HG03060 (cell line): Measurements from ENCODE around the gene PLEKHG5.

Source experiments
- ATAC-seq: cut with Tn5 transposase; IDR thresholded peaks from one replicate; pipeline ENCODE4 v1.9.1; 2021; ENCODE audit warnings: low read depth, moderate number of reproducible peaks; ENCODE audit not compliant: unreplicated experiment

PLEKHG5 gene

GRCh38 chr1:6483017-6483760 lies 8.3 kb downstream of the PLEKHG5 start:
- no peak for ATAC-seq

DNA sequence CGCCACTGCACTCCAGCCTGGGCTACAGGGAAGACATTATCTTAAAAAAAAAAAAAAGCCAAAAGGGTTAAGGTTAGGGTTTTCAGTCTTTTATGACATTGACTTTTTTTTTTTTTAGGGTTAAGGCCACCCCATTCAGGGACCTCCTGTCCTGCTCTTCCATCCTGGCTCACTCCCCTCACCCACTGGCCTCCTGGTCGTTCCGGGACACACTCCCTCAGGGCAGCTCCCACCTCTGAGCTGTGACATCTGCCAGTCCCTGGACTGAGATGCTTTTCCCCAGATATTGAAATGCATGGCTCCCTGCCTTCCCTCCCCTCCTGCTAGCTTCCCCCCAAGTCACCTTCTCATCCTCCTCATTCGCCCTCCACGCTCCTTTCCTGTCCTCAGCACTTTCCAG lies 9.6 kb downstream of the PLEKHG5 start:
- no peak for ATAC-seq

- no peak for ATAC-seq
Measured at GRCh38 chr1:6477039-6477820, 14.2 kb downstream of the PLEKHG5 start.

DNA sequence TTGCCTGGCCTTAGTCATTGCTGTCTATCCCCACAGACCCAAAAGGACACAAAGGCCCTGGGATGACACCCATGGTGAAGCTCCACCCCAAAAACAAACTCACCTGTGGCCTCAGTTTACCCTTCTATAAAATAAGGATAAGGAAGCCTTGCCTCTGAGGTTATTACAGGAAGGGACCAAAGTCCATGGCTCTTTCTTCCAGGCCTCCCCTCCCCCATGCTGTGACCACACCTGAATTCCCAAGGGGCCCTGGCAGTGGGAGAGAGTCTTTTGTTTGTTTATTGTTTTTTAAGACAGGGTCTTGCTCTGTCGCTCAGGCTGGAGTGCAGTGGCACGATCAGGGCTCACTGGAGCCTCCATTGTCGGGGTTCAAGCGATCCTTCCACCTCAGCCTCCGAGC lies 15.0 kb downstream of the PLEKHG5 start:
- no peak for ATAC-seq

DNA sequence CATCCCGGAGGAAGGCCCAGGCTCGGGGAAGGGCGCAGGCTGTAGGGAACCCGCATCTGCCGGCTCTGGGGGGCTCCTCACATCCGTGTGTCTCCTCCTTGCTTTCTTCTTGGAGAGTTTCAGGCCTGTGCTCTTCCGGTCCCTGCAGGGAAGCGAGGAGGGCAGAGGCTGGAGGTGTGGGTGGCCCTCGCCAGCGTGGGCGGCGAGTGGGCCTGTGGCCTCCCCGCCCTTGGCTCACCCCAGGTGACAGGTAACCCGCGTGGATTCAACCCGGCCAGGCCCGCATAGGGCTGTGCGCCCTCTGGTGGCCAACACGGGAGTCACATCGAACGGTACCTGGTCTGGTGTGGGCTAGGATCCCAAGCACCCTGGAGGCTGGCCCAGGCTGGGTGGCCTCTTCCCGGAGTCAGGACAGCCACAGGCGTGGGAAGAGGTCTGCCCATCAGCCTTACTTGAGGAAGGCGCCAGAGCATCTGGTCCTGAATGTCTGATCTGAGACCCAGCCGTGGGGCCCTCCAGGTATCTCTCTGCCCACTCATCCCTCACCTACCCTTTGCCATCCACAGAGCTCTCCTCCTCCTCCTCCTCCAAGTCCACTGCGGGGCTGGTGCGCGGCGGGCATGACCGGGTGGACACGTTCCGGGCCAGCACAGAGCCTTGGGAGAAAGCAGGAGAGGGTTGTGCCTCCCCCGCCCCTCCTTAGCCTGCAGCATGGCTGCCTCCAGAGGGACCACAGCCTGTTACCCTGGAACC lies 15.9 kb downstream of the PLEKHG5 start:
- no peak for ATAC-seq

GRCh38 chr1:6474815-6475282 lies 16.6 kb downstream of the PLEKHG5 start:
- no peak for ATAC-seq

DNA sequence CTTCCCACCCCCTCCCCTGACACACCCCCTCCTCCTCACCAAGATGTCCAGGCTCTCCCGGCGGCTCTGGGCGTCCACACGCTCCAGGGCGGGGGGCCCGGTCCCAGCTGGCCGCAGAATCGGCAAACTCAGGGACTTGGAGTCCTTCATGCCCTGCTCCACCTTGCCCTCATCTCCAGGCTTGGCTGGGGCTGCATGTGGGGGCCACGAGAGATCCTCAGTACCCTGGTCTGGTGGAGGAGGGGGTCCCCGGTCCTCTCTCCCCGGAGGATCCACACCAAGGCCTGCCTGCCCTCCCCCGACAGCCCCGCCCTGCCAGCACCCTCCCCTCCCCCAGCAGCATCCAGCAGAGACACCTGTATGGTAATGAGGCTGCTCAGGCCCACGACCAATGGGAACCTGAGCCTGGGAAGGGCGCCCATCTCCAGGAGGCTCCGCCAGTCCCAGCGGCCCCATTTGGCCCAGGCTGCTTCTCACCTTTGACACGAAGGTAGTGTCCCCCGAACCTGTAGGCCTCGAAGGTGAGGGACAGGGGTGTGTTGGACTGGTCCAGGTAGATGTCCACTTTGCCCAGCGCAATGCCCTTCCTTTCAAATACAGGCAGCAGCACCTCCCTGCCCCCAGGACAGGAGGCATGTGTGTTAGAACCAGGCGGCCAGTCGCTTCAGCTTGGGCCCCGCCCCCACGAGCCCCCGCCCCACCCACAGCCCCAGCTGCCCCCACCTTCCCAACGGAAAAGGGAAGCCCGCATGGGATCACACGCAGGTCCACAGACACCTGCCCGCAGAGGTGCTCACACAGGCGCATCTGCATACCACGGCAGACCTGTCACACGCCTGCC lies 17.3 kb downstream of the PLEKHG5 start:
- no peak for ATAC-seq

DNA sequence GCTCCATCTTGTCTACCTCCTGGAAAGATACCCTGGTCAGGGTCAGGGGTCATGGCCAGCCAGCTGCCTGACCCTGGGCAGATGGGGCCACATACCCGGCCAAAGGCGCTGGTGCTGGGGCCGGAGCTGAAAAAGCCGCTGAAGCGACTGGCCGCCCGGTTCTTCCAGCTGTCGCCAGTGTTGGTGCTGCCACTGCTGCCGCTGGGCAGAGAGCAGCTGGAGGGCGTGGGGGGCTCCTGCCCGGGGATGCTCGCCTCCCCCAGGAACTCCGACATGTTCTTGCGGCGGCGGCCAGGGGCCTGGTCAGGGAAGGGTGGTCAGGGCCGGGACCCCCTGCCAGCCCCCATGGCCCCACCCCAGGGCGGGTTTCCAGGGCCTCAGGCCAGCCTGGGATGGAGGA lies 18.3 kb downstream of the PLEKHG5 start:
- ATAC-seq, result no peak

- no peak for ATAC-seq
Measured at GRCh38 chr1:6472391-6472790, 19.1 kb downstream of the PLEKHG5 start.

DNA sequence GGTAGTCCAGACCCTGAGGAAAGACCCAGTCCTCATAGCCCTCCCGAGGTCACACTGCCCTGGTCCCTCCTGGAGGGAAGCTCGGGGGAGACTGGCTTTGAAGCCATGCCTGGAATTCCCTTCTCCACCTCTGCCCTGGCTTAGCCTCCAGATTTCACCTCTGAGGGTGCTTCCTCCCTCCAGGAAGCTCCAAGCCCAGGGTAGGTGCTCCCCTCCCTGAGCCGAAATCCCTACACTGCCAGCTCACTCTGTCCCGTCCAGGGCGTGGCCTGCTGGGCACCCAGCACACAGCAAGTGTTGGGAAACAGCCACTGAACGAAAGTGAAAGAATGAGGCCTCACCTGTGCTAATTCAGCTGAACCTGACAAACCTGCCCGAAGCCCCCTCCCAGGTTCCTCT lies 19.5 kb downstream of the PLEKHG5 start:
- ATAC-seq, result no peak

- ATAC-seq, result no peak
Measured at GRCh38 chr1:6471086-6471969, 20.1 kb downstream of the PLEKHG5 start.

DNA sequence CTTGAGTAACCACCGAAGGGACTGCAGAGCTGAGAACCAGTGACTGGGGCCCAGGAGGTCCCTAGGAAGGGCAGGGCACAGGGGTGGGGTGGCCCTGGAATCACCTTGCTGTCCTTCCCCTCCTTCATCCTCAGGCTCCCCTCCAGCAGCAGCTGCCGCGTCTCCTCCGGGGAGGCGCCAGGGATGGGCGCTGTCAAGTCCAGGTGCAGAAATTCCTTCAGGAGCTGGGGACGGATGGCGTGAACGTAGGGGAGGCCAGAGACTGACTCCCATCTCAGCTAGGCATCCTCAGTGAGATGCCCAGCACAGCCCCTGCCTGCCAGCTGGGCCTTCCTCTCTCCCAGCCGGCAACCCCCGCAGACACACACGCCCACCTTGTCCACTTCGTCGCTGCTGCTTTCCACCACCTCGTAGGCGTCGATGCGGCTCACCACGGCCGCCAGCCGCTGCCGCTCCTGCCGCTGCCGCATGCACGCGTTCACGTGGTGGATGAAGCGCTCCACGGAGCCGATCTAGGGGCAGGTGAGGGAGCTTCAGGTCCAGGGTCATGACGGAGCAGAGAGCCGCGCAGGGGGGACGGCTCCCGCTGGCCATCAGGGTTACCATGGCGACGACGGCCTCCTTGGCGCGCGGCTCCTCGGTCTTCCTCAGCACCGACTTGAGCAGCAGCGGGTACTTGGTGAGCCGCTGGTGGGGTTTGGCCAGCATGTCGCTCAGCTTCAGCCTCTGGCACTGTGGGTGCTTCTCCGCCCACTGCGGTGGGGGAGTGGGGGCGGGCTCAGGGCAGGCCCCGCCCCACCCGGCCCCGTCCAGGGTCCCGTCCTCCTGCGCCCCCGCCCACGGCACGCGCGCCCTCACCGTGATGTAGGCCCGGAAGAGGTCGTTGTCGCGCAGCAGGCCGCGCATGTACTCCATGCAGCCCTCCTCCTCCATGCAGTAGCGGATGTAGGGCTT lies 21.1 kb downstream of the PLEKHG5 start:
- no peak for ATAC-seq

GRCh38 chr1:6468729-6469461 lies 22.6 kb downstream of the PLEKHG5 start:
- no peak for ATAC-seq

- no peak for ATAC-seq
Measured at GRCh38 chr1:6467744-6468688, 23.5 kb downstream of the PLEKHG5 start.

- no peak for ATAC-seq
Measured at GRCh38 chr1:6467224-6467623, 24.2 kb downstream of the PLEKHG5 start.

- ATAC-seq, result no peak
Measured at GRCh38 chr1:6466751-6467150, 24.7 kb downstream of the PLEKHG5 start.
